ENCODE data around the gene COL7A1.

DNA sequence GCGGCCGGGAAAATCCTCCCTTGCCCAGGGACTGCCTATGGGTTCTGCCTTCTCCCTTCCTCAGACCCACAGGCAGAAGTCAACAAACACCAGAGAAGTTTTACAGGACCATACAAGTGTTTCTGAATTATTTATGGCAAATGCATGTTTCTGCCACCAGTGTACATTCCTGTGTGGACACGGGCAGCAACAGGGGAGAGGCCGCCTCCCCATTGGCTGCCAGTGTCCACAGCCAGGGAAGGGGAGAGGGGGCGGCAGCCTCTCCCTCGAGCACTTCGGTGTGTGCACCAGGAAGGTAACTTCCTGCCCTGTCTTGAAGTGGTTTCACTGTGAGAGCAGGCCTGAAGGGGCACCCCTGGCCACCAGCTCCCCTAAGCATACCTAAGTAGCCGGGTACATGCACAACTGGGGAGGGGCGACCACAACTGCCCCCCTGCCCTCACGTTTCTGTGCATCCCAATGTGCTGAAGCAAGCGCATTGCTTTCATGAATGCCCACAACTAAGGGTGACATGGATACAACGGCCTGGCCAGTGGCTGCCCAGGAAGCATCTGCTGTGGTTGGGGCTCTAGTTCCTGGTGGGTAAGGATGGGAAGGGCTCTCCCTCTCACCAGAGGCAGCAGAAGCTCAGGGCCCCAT lies 76.4 kb downstream of the COL7A1 start:
- no peak for TF ChIP-seq RAD21 (IDR thresholded peaks at IDR 0.05; ENCODE audit: low read depth)
- no peak for TF ChIP-seq EP300 (IDR thresholded peaks at IDR 0.05; ENCODE audit: borderline replicate concordance)
